SK-N-MC (cell line): ENCODE data around the gene CTDSP1.

Experiments used
- DNase-seq: peaks from one replicate; pipeline ENCODE4 v3.0.0-alpha.2; 2011; ENCODE audit warnings: low read depth, low spot score
- H3K27ac ChIP-seq: fragments of 200-600 bp; sonication (generic); 2 replicates; pipeline ENCODE4 v1.5.1; 2016; ENCODE audit warnings: mixed run types
- H3K36me3 ChIP-seq: fragments of 200-600 bp; sonication (generic); 2 replicates; pipeline ENCODE4 v1.6.1; 2017; ENCODE audit warnings: antibody characterized with exemption, low read length, mixed read lengths; ENCODE audit not compliant: insufficient read depth
- H3K4me3 ChIP-seq: fragments of 200-600 bp; sonication (generic); 2 replicates; pipeline ENCODE4 v1.5.1; 2016
- H3K9ac ChIP-seq: fragments of 200-600 bp; sonication (generic); 2 replicates; pipeline ENCODE4 v1.8.0; 2017; ENCODE audit warnings: mixed run types, mixed read lengths; ENCODE audit not compliant: insufficient read length
- H3K9me3 ChIP-seq: fragments of 200-600 bp; sonication (generic); 2 replicates; pipeline ENCODE4 v1.6.1; 2017; ENCODE audit warnings: low read depth, mild to moderate bottlenecking, antibody characterized with exemption, low read length, moderate library complexity, mixed read lengths
- EZH2 ChIP-seq: fragments of 200-600 bp; sonication (generic); IDR thresholded peaks from one replicate; pipeline ENCODE4 v1.6.1; 2017; ENCODE audit warnings: antibody characterized with exemption
- FOXP2 ChIP-seq: optimal IDR thresholded peaks from 2 replicates; pipeline ENCODE3; 2011; ENCODE audit warnings: mild to moderate bottlenecking, moderate library complexity; ENCODE audit not compliant: insufficient read depth; ENCODE audit errors: extremely low read length, control extremely low read depth
- POLR2AphosphoS5 ChIP-seq: IDR thresholded peaks from 2 replicates; pipeline ENCODE4 v1.6.1; 2012; ENCODE audit warnings: mild to moderate bottlenecking, low read depth, low read length, borderline replicate concordance

Gene CTDSP1

GRCh38 chr2:218389333-218390150, 10.1 kb upstream of the CTDSP1 start:
- Histone ChIP-seq H3K9ac (no peak overlapping the region), H3K36me3 (no peaks in the 10 kb centered on the region), H3K9me3 (no peaks in the 10 kb centered on the region), H3K27ac (no peak overlapping the region), H3K4me3 (no peak overlapping the region)
- no peak for TF ChIP-seq POLR2AphosphoS5
- DNase-seq: no peak

- Histone ChIP-seq H3K9ac (no peak overlapping the region), H3K4me3 (no peak overlapping the region), H3K9me3 (no peaks in the 10 kb centered on the region)
Measured at GRCh38 chr2:218391202-218391601, 8.5 kb upstream of the CTDSP1 start.

DNA sequence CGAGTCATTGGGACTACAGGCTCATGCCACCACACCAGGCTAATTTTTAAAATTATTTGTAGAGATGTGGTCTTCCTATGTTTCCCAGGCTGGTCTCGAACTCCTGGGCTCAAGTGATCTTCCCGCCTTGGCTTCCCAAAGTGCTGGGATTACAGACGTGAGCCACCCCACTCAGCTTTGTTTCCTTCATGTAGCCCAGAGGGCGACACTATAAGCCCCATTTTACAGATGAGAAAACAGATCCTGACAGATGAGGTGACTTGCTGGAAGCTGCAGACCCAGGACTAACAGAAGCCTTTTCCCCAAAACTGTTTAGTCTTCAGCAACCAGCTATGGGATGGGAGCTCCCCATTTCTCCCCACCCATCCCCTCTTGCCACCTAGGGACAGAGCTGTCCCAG, 7.2 kb upstream of the CTDSP1 start:
- no peak for TF ChIP-seq EZH2
- no peak overlapping the region for H3K27ac ChIP-seq
- H3K36me3 ChIP-seq: no peaks in the 10 kb centered on the region
- no peak overlapping the region for H3K9ac ChIP-seq
- H3K4me3 ChIP-seq: no peak overlapping the region
- no peak for DNase-seq
- H3K9me3 ChIP-seq: no peaks in the 10 kb centered on the region

More at GRCh38 chr2:218391202-218391601, 8.5 kb upstream of the CTDSP1 start:
- DNase-seq: no peak
- no peak overlapping the region for H3K27ac ChIP-seq
- H3K36me3 ChIP-seq: no peaks in the 10 kb centered on the region
- no peak for TF ChIP-seq FOXP2
- TF ChIP-seq POLR2AphosphoS5: no peak
- TF ChIP-seq EZH2: no peak

DNA sequence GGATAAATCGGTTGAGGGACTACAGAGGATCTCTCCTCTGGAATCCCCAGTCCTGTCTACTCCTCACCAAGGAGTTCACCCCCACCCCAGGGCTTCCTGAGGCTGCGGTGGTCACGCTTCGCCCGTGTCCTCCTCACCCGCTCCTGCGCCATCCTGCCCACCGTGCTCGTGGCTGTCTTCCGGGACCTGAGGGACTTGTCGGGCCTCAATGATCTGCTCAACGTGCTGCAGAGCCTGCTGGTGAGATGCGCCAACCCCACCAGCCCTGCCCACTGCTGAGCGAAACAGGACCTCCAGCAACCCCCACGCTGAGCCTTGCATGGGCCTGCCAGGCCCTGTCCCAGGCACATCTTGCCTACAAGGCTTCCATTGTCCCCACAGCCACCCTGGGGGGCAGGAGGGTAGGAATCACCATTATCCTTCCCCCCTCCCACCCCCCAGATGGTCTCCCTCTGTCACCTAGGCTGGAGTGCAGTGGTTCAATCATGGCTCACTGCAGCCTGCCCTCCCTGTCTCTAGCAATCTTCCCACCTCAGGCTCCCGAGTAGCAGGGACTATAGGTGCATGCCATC, 6.7 kb upstream of the CTDSP1 start:
- H3K36me3 ChIP-seq: no peaks in the 10 kb centered on the region
- H3K9me3 ChIP-seq: no peaks in the 10 kb centered on the region
- H3K9ac ChIP-seq: no peak overlapping the region
- no peak overlapping the region for H3K27ac ChIP-seq
- DNase-seq: no peak
- no peak overlapping the region for H3K4me3 ChIP-seq
- no peak for TF ChIP-seq FOXP2
- TF ChIP-seq POLR2AphosphoS5: no peak
- TF ChIP-seq EZH2: no peak

DNA sequence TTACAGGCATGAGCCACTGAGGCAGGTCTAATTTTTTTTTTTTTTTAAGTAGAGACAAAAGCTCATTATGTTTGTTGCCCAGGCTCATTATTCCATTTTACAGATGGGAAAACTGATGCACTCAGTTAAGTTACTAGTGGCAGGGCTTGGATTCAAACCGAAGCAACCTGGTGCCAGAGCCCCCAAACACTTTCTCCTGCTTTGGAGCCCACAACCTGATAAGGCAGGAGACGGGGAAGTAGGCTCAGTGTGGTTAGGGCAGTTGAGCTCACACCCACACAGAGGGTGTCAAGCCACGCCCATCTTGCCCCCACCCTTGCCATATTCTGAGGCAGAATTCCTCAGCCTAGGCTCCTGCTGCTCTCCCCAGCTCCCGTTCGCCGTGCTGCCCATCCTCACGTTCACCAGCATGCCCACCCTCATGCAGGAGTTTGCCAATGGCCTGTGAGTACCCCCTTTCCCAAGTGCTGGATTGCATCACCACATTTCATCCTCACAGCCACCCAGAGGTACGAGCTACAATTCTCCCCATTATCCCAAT, 5.8 kb upstream of the CTDSP1 start:
- no peak overlapping the region for H3K9ac ChIP-seq
- no peaks in the 10 kb centered on the region for H3K9me3 ChIP-seq
- no peak overlapping the region for H3K27ac ChIP-seq
- DNase-seq: no peak
- no peak for TF ChIP-seq POLR2AphosphoS5
- no peak for TF ChIP-seq FOXP2
- no peak for TF ChIP-seq EZH2
- H3K4me3 ChIP-seq: no peak overlapping the region
- H3K36me3 ChIP-seq: no peaks in the 10 kb centered on the region

DNA sequence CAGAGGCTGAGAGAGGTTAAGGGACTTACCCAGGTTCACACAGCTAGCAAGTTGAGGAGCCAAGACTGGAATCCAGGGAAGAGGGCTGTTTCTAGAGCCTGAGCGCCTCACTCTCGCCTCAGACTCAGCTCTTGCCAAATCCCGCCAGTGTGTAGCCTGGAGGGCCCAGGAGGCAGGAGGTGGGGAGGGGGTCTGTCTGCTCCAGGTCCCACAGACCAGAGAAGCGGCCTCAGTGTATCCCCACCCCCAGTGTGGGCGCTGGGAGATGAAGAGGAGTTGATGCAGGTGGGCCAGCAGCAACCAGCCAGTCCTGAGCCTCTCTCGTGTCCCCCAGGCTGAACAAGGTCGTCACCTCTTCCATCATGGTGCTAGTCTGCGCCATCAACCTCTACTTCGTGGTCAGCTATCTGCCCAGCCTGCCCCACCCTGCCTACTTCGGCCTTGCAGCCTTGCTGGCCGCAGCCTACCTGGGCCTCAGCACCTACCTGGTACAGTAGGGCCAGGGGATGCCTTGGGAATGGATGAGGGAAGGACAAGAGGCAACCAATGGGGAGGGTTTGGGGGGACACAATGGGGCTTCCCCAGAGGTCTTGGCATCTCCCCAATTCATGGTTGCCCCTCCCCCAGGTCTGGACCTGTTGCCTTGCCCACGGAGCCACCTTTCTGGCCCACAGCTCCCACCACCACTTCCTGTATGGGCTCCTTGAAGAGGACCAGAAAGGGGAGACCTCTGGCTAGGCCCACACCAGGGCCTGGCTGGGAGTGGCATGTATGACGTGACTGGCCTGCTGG, 5.2 kb upstream of the CTDSP1 start:
- Histone ChIP-seq H3K4me3 (no peak overlapping the region), H3K27ac (no peak overlapping the region), H3K9me3 (no peaks in the 10 kb centered on the region), H3K36me3 (no peaks in the 10 kb centered on the region), H3K9ac (no peak overlapping the region)
- TF ChIP-seq POLR2AphosphoS5 (no peak), FOXP2 (no peak), EZH2 (no peak)
- no peak for DNase-seq

DNA sequence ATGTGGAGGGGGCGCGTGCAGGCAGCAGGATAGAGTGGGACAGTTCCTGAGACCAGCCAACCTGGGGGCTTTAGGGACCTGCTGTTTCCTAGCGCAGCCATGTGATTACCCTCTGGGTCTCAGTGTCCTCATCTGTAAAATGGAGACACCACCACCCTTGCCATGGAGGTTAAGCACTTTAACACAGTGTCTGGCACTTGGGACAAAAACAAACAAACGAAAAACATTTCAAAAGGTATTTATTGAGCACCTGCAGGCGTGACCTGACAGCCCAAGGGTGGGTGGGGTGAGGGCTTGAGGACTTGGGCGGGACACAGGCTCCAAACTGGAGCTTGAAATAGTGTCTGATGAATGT, 4.6 kb upstream of the CTDSP1 start:
- Histone ChIP-seq H3K9ac (no peak overlapping the region), H3K27ac (no peak overlapping the region), H3K36me3 (no peaks in the 10 kb centered on the region), H3K9me3 (no peaks in the 10 kb centered on the region), H3K4me3 (no peak overlapping the region)
- TF ChIP-seq FOXP2: no peak
- no peak for TF ChIP-seq POLR2AphosphoS5
- no peak for TF ChIP-seq EZH2
- no peak for DNase-seq

DNA sequence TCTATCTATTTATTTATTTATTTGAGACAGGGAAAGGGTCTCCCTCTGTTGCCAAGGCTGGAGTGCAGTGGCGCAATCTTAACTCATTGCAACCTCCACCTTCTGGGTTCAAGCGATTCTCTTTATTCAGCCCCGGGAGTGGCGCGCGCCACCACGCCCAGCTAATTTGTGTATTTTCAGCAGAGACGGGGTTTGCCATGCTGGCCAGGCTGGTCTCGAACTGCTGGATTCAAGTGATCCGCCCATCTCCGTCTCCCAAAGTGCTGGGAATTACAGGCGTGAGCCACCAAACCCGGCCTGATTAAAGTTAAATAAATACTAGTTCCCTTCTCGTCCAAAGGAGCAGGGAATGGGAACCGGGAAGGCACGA, 4.2 kb upstream of the CTDSP1 start:
- Histone ChIP-seq H3K27ac (peak overlapping the region; percentile 79), H3K9me3 (no peaks in the 10 kb centered on the region), H3K9ac (peak overlapping the region; percentile 58), H3K36me3 (no peaks in the 10 kb centered on the region), H3K4me3 (peak overlapping the region; percentile 94)
- no peak for DNase-seq
- TF ChIP-seq EZH2 (no peak), FOXP2 (no peak), POLR2AphosphoS5 (no peak)
